ENCODE data around the gene TP53.
"Not testable (repeated sequence)": the region's sequence is repeated elsewhere in the genome, so short reads cannot be mapped to it uniquely, and the experiment has no call there.

The TP53 gene

DNA sequence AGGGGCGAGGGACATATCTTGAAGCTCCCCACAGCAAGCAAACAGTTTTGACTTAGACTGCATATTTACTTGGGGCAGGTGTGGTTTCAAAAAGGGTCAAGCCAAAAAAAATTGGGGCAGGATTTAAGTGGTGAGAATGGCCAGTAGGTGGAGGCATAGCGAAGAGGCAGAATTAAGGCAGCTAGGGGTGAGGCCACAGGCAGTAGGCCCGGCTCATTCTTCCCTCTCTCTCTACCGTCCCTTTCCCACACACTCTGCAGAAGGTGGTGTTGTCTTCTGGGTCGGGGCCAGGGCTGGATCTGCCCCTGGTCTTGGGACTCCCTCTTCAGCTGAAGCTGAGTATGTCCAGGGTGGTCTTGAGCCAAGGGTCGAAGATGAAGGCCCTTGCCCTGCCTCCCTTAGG is 54.8 kb downstream of the TP53 start:
- TF ChIP-seq ZFX (IDR thresholded peaks at IDR 0.05; ENCODE audit: borderline replicate concordance): no peak
- TF ChIP-seq, protein P1, sequence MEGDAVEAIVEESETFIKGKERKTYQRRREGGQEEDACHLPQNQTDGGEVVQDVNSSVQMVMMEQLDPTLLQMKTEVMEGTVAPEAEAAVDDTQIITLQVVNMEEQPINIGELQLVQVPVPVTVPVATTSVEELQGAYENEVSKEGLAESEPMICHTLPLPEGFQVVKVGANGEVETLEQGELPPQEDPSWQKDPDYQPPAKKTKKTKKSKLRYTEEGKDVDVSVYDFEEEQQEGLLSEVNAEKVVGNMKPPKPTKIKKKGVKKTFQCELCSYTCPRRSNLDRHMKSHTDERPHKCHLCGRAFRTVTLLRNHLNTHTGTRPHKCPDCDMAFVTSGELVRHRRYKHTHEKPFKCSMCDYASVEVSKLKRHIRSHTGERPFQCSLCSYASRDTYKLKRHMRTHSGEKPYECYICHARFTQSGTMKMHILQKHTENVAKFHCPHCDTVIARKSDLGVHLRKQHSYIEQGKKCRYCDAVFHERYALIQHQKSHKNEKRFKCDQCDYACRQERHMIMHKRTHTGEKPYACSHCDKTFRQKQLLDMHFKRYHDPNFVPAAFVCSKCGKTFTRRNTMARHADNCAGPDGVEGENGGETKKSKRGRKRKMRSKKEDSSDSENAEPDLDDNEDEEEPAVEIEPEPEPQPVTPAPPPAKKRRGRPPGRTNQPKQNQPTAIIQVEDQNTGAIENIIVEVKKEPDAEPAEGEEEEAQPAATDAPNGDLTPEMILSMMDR (IDR thresholded peaks at IDR 0.05): peak; percentile 78
- H3K27ac ChIP-seq: no peak overlapping the region

DNA sequence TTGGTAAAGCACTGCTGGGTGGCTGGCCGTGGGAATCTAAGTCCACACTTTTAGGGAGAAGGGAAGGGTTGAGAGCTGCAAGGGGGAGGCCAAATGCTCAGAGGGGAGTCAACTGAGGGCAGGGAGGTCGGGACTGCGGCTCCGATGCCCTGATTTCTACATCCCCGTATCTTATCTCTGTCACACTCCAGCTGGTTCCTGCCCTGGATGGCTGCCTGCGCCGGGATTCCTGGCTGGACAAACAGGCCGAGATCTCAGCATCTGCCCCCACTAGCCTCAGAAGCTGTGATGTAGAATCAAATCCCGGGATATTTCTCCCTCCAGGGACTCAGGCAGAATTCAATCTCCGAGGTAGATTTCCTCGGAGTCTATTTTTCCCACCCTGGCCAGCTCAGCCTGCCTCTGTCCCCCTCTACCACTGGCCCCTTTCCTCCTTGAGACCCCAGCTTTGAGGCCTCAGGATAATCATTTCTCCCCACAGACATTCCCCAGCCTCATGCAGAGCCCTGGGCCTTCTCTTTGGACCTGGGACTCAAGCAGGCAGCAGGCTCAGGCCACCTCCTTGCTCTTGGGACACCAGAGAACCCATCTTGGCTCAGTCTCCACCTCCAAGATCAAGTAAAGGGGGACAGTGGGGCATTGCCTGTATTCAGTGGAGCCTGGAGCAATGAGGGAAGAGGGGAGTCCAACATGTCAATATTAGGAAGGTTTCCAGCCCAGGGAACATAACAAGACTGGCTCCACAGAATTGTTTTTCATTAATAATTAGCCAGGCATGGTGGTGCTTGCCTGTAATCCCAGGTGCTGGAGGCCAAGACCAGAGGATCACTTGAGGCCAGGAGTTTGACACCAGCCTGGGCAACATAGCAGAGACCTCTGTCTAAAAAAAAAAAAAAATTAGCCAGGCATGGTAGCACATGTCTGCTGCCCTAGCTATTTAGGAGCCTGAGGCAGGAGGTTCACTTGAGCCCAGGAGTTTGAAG is 55.6 kb downstream of the TP53 start:
- TF ChIP-seq, protein P1 (IDR thresholded peaks at IDR 0.05): no peak
- no peak for TF ChIP-seq ZFX (IDR thresholded peaks at IDR 0.05; ENCODE audit: borderline replicate concordance)
- no peak overlapping the region for H3K27ac ChIP-seq

- H3K27ac ChIP-seq: no peak within 1 kb of the TSS
- TF ChIP-seq, protein P1 (IDR thresholded peaks at IDR 0.05): no peak
- no peak for TF ChIP-seq ZFX (IDR thresholded peaks at IDR 0.05; ENCODE audit: borderline replicate concordance)
Measured at GRCh38 chr17:7629939-7630571, 57.2 kb downstream of the TP53 start, which contains the start of gene SHBG. Gene SHBG, plus strand, starts transcription at chr17:7630135. Its CDS starts 38 bp downstream, at chr17:7630173.

- no peak for TF ChIP-seq ZFX (IDR thresholded peaks at IDR 0.05; ENCODE audit: borderline replicate concordance)
- TF ChIP-seq, protein P1 (IDR thresholded peaks at IDR 0.05): no peak
- peak within 1 kb of the TSS; percentile 67 for H3K27ac ChIP-seq
Measured at GRCh38 chr17:7627250-7628121, 59.8 kb downstream of the TP53 start, which contains the start of gene SAT2. Gene SAT2, minus strand, starts transcription at chr17:7627821. Its CDS starts 186 bp downstream, at chr17:7627635.

DNA sequence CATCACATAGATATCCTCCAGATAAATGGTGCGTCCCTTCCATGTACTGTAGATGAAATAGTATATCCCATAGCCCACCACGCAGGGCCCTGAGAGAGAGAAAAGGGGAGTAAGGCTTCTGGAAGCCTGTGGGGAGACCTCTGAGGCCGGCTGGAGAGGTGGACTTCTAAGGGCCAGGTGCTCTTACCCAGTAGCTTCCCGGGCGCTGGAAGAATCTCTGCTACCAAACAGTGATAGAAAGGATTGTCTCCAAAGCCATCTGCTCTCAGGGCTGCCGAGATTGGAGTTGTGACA is 60.4 kb downstream of the TP53 start:
- no peak for TF ChIP-seq ZFX (IDR thresholded peaks at IDR 0.05; ENCODE audit: borderline replicate concordance)
- TF ChIP-seq, protein P1 (IDR thresholded peaks at IDR 0.05): no peak
- peak overlapping the region; percentile 67 for H3K27ac ChIP-seq

DNA sequence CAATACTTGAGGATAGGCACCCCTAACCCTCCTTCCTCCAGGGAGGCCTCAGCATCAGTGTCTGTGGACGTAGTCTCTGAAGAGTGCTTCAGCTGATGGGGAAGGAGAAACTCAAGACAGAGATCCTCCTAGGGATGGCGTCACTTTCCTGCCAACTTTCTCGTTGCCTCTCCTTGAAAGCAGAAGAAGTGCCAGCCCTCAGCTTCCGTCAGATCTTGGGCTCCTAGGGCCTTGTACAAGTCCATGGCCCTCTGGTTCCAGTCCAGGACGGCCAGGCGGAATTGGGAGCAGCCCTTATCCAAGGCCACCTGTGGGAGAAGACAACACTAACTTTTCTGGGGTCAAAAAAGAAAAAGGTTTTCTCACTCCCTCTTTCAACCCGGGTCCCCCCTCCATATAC is 61.0 kb downstream of the TP53 start:
- no peak for TF ChIP-seq ZFX (IDR thresholded peaks at IDR 0.05; ENCODE audit: borderline replicate concordance)
- TF ChIP-seq, protein P1 (IDR thresholded peaks at IDR 0.05): no peak
- H3K27ac ChIP-seq: no peak overlapping the region

DNA sequence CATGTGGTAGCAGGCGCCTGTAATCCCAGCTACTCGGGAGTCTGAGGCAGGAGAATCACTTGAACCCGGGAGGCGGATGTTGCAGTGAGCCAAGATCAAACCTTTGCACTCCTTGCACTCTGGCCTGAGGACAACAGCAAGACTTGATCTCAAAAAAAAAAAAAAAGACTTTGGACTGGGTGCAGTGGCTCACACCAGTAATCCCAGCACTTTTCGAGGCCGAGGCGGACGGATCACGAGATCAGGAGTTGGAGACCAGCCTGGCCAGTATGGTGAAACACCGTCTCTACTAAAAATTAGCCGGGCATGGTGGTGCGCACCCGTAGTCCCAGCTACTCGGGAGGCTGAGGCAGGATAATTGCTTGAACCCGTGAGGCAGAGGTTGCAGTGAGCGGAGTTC is 61.5 kb downstream of the TP53 start:
- H3K27ac ChIP-seq: not testable (repeated sequence)

All from 22Rv1 (cell line).